Measurements from ENCODE around the gene TSR1.

Gene TSR1

DNA sequence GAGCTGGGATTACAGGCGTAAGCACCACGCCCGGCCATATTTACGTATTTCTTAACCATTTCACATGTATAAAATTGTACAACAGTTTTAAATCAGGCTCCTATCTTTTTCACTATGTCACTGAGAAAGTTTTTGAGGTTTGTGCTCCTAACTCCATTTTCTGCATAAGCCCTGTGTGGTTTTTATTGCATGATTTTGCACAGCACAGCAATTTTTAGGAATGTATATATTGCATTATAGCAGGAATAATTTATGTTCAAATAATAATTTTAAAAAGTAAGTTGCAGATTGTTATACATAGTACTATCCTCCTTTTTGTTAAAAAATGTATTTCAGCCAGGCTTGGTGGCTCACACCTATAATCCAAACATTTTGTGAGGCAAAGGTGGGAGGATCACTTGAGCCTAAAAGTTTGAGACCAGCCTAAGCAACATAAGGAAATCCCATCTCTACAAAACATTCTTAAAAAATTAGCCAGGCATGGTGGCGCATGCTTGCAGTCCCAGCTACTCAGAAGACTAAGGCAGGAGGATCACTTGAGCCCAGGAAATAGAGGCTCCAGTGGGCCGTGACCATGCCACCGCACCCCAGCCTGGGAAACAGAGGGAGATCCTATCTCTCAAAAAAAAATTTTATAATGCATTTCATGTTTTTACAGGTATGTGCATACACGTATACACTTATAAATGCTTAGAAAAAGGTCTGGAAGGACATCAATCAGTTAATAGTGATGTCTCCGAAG lies 58.7 kb downstream of the TSR1 start:
- no peak for DNase-seq

DNA sequence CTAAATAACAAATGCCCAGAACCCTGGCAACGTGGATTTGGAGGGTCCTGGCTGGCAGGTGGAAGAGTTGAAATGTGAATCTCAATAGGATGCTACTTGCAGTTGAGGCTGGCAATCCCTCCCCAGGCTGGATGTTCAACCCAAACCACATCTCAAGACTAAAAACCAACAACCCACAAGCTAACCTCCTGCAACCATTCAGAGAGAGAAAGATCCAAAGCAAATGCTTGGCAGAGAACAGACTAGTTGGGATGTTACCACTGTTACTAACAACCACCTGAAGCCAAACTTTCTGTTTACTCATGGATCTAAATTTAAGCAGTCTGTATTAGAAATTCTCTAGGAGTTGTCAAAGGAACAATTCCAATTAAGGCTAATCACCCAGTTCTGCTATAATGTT lies 60.5 kb downstream of the TSR1 start:
- no peak for DNase-seq

DNA sequence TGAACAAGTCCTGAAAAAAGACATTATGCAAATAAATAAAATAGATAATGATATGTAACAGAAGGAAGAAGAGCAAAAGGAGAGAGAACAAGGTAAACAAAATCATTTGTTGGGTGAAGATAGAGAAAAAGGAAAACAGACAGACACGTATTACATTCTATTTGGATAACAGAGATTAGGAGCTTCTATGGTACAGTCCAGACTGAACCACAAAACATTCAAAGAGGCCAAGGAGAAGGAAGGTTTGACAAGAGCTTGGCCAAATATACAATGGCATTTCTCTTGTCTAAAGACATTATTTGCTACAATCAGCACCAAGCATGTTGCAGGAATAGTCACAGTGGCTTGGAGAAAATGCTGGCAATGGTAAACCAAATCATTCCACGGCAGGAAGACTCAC lies 61.8 kb downstream of the TSR1 start:
- no peak for DNase-seq

All from activated CD4-positive, alpha-beta T cell treated with anti-CD3 and anti-CD28 coated beads for 4 hours (primary cell).